Mesodermal cell (in vitro differentiated cells): ENCODE results near the gene GSE1.

ENCODE experiments used
- H3K27ac ChIP-seq: 2 replicates; pipeline ENCODE4 v1.7.0; 2013; ENCODE audit warnings: mild to moderate bottlenecking, low read depth, low read length, moderate library complexity; ENCODE audit not compliant: severe bottlenecking
- H3K36me3 ChIP-seq: 2 replicates; pipeline ENCODE4 v1.7.1; 2013; ENCODE audit warnings: mild to moderate bottlenecking, low read length, moderate library complexity; ENCODE audit not compliant: control insufficient read depth, insufficient read depth
- H3K4me1 ChIP-seq: one replicate; pipeline ENCODE4 v1.7.1; 2013; ENCODE audit warnings: mild to moderate bottlenecking, low read length; ENCODE audit not compliant: insufficient read depth, control insufficient read depth, poor library complexity, severe bottlenecking
- H3K4me3 ChIP-seq: 2 replicates; pipeline ENCODE4 v1.7.0; 2013; ENCODE audit warnings: low read length, control low read depth, mild to moderate bottlenecking; ENCODE audit not compliant: insufficient read depth, poor library complexity, severe bottlenecking; ENCODE audit errors: extremely low read depth
- H3K9me3 ChIP-seq: 2 replicates; pipeline ENCODE4 v1.7.1; 2013; ENCODE audit warnings: mild to moderate bottlenecking, low read length, moderate library complexity; ENCODE audit not compliant: control insufficient read depth
- WGBS, 2 experiments: methylation state at CpG; one replicate each; pipeline ENCODE4 v1.1.5; 2013; ENCODE audit warnings: missing lambda C conversion rate in 2 of 2; ENCODE audit not compliant: insufficient coverage in 2 of 2; 5-methylcytosine and 5-hydroxymethylcytosine counted together

The GSE1 gene

DNA sequence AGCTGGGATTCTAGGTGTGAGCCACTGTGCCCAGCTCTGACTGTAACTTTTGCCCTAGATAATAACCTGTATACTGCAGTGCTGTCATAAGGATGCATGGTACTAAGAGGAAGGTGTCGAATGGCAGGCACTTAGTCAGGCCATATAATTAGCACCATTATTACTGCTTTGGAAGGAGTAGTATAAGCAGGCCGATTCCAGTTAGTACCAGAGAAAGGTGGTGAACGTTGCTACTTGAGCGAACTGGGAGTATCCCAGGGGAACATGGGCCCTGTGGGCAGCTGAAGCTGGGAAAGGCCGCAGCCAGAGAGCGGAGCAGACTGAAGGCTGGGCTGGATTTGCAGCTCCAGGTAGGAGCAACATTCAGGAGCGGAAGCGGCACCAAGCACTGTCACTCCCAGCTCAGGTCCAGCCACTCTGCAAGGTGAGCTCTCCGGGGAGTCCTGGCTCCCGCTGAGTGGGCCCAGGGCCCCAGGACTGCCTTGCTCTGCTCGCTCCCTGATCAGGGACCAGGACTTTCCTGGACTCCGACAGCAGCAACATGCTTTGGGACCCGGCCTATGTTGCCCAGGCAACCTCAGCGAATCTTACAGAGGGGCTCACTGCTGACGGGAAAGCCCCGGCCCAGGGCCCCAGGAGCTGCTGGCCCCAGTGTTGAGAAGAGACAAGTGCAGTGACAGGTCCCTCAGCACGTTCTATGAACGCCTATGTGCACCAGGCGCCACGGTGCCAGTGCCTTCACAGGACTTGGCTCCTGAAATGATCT is 109.2 kb downstream of the GSE1 start:
- no peak overlapping the region for H3K4me3 ChIP-seq
- 82 to 86% methylated on average over 18 to 20 of the region's 20 CpGs for WGBS, 2 experiments
- H3K27ac ChIP-seq = no peak overlapping the region
- H3K4me1 ChIP-seq = no peaks in the 10 kb centered on the region
- no peaks in the 10 kb centered on the region for H3K9me3 ChIP-seq
- H3K36me3 ChIP-seq = no peaks in the 10 kb centered on the region

DNA sequence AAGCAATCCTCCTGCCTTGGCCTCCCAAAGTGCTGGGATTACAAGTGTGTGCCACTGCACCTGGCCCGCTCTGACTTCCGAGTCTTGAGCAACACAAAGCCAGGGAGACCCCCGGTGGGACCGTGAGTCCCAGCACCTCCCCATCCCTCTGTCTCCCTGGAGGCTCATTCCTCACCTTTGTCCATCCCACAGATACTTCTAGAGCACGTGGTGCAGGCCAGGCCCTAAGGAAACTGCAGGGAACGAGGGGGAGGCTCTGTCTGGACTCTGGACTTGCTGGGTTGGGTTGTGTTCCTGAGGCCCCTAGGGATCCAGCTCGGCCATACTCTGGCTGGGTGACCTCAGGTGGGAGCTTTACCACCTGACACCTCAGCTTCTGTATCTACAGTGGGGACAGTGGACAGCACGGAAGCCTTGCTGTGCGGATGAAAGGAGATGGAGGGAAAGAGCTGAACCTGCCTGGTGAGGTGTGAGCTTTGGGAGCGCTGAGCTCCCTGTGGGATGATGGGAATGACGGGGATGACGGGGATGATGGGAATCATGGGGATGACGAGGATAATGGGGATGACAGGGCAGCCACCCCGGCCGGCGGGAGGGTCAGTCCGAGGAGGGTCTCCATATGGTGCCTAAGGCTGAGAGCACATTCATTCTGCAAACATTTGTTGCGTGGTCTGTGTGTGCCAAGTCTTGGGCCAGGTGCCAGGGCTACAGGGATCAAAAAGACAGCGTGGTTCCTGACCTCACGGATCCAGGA is 111.2 kb downstream of the GSE1 start:
- H3K4me1 ChIP-seq = no peaks in the 10 kb centered on the region
- H3K9me3 ChIP-seq = no peaks in the 10 kb centered on the region
- WGBS, 2 experiments = 81 to 87% methylated on average over 17 to 19 of the region's 20 CpGs
- no peak overlapping the region for H3K4me3 ChIP-seq
- H3K36me3 ChIP-seq = no peaks in the 10 kb centered on the region
- H3K27ac ChIP-seq = no peak overlapping the region

DNA sequence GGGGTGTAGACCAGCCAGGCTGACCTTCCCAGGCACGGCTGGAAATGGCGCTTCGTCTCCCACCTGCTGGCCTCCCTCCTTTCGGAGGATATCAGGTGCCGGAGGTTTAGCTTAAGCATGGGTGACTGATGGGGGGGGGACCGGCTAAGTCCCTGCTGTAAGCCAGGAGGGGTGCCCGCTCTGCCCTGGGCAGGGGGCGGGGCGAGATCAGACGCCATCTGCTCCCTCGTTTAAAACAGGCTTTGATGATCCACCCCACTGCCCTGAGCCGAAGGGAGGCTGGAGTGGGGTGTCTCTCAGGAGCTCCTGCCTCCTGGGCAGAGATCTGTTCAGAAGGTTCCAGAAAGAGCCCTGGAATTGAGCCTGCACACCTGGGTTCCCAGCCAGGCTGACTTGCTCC is 111.8 kb downstream of the GSE1 start:
- 87 to 94% methylated on average over 6 to 9 of the region's 12 CpGs for WGBS, 2 experiments
- peaks cover 5% of the 10 kb centered on the region for H3K4me1 ChIP-seq
- H3K9me3 ChIP-seq = no peaks in the 10 kb centered on the region
- H3K4me3 ChIP-seq = no peak overlapping the region
- no peak overlapping the region for H3K27ac ChIP-seq
- H3K36me3 ChIP-seq = no peaks in the 10 kb centered on the region
